Spleen (tissue), 7 donors: ENCODE measurements around the gene WDR7.

Experiments used
- CTCF ChIP-seq, 11 experiments: fragments of 200-600 bp in 7 of 11; fragments of 450-650 bp in 4 of 11; sonication (generic) in 4 of 11; IDR thresholded peaks in 8 of 11; conservative IDR thresholded peaks in 3 of 11; 1 replicate in 7 of 11; 2 replicates in 4 of 11; pipeline versions ENCODE4 v1.4.0 to v1.8.0; 2016 to 2021; ENCODE audit warnings: antibody characterized with exemption in 11 of 11, inconsistent platforms in 4 of 11, mild to moderate bottlenecking in 1 of 11
- POLR2A ChIP-seq, 3 donors: fragments of 450-650 bp; IDR thresholded peaks; one replicate each; pipeline ENCODE4 v1.5.1; 2017; ENCODE audit warnings: antibody characterized with exemption in 3 of 3, mild to moderate bottlenecking in 1 of 3
- POLR2AphosphoS5 ChIP-seq, 3 donors: sonication (generic); formaldehyde crosslinking; IDR thresholded peaks; one replicate each; pipeline ENCODE4 v1.5.1; 2017; ENCODE audit warnings: antibody characterized with exemption in 3 of 3
- donor health status: DM: no; HTN: no; CAD: no; lungs with moderate emphysema.
- donor health status: DM: no; HTN: no; CAD: no.
- donor health status: DM: no; HTN: no; CAD: no.

- TF ChIP-seq POLR2A (IDR thresholded peaks at IDR 0.05) (no peak), CTCF (IDR thresholded peaks at IDR 0.05 in 8 of 11, conservative IDR thresholded peaks at IDR 0.05 in 3 of 11) (no peak), POLR2AphosphoS5 (IDR thresholded peaks at IDR 0.05) (no peak)
Measured at GRCh38 chr18:56635007-56635406, 16.2 kb upstream of the WDR7 start.
